Esophagus mucosa (tissue), 1 donor: Measurements from ENCODE around the gene SH3PXD2B. TPM values are rescaled to one million over a fixed set of nuclear protein-coding genes. Genes with fewer than 3 reads are reported as not detected.
A peak's percentile ranks its signal among the peaks of the same experiment; 100 is the strongest.
"Not testable (repeated sequence)": the region's sequence is repeated elsewhere in the genome, so short reads cannot be mapped to it uniquely, and the experiment has no call there.

Source experiments
- ATAC-seq: fragments of 200-7000 bp; cut with Tn5 transposase; one replicate; pipeline ENCODE4 v1.9.1; 2020
- total RNA-seq: library from RNA; stranded (reverse); gene quantifications from one replicate; pipeline ENCODE4 v1.2.4, GENCODE V29; 2023
- donor health status: DM: yes; HTN: yes; CAD: no.

SH3PXD2B gene
- total RNA-seq, 1 donor from 2014 or later: 16.5 TPM

- no peak for ATAC-seq
These were observed 117.5 kb downstream of the SH3PXD2B start for GRCh38 chr5:172336676-172337285.

GRCh38 chr5:172336264-172336663 lies 118.1 kb downstream of the SH3PXD2B start:
- no peak for ATAC-seq

- no peak for ATAC-seq
These were observed 118.6 kb downstream of the SH3PXD2B start for GRCh38 chr5:172335721-172336120.

GRCh38 chr5:172334641-172335040 lies 119.7 kb downstream of the SH3PXD2B start:
- ATAC-seq: no peak

- ATAC-seq: no peak
These were observed 120.1 kb downstream of the SH3PXD2B start for GRCh38 chr5:172334196-172334595.

- not testable (repeated sequence) for ATAC-seq
These were observed 127.4 kb downstream of the SH3PXD2B start for GRCh38 chr5:172326901-172327300.

GRCh38 chr5:172325452-172325851 lies 128.9 kb downstream of the SH3PXD2B start:
- ATAC-seq: no peak

- ATAC-seq: peak; percentile 65
These were observed 132.0 kb downstream of the SH3PXD2B start for GRCh38 chr5:172322028-172322965.

GRCh38 chr5:172321593-172321992 lies 132.7 kb downstream of the SH3PXD2B start:
- ATAC-seq: no peak

GRCh38 chr5:172319708-172320441 lies 134.4 kb downstream of the SH3PXD2B start:
- no peak for ATAC-seq

- no peak for ATAC-seq
These were observed 138.5 kb downstream of the SH3PXD2B start for GRCh38 chr5:172315587-172316493.

GRCh38 chr5:172313915-172314314 lies 140.4 kb downstream of the SH3PXD2B start:
- ATAC-seq: no peak

- no peak for ATAC-seq
These were observed 142.0 kb downstream of the SH3PXD2B start for GRCh38 chr5:172312286-172312685.

- ATAC-seq: no peak
These were observed 142.7 kb downstream of the SH3PXD2B start for GRCh38 chr5:172311605-172312004.

- ATAC-seq: no peak
These were observed 143.3 kb downstream of the SH3PXD2B start for GRCh38 chr5:172311026-172311425.

GRCh38 chr5:172305380-172305779 lies 148.9 kb downstream of the SH3PXD2B start:
- no peak for ATAC-seq

- ATAC-seq: peak; percentile 72
These were observed 150.6 kb downstream of the SH3PXD2B start for GRCh38 chr5:172303572-172304335.

GRCh38 chr5:172303162-172303561 lies 151.2 kb downstream of the SH3PXD2B start:
- peak; percentile 97 for ATAC-seq

GRCh38 chr5:172302047-172302710 lies 152.1 kb downstream of the SH3PXD2B start:
- ATAC-seq: no peak

GRCh38 chr5:172299916-172300439 lies 154.3 kb downstream of the SH3PXD2B start:
- no peak for ATAC-seq
